HEK293 (cell line): Measurements from ENCODE around the gene USF3.

Experiments
- CTCF ChIA-PET: fragments of 350-600 bp; formaldehyde crosslinking; extraction: SDS; loops from one replicate; lab custom pipeline; 2021; ENCODE audit warnings: antibody characterized with exemption; lab: Yijun Ruan, JAX
- POLR2A ChIA-PET: fragments of 300-600 bp; formaldehyde crosslinking; extraction: SDS; loops from one replicate; lab custom pipeline; 2020; ENCODE audit warnings: antibody characterized with exemption, inconsistent platforms; lab: Yijun Ruan, JAX
- H3K27ac ChIP-seq: fragments of 200-500 bp; sonication (Bioruptor generic); 2 replicates; pipeline ENCODE4 v1.5.1; 2014; ENCODE audit warnings: low read depth, low read length, control low read depth, inconsistent platforms; ENCODE audit errors: extremely low read depth
- H3K36me3 ChIP-seq, 2 experiments: fragments of 200-500 bp in 1 of 2; sonication (Bioruptor generic) in 1 of 2; 1 replicate in 1 of 2; 2 replicates in 1 of 2; pipeline ENCODE4 v1.5.1; 2014 to 2017; ENCODE audit warnings: inconsistent platforms in 2 of 2, low read length in 2 of 2; ENCODE audit not compliant: control insufficient read depth in 2 of 2, insufficient read depth in 1 of 2
- H3K4me1 ChIP-seq: fragments of 200-500 bp; sonication (Bioruptor generic); 2 replicates; pipeline ENCODE4 v1.5.1; 2014; ENCODE audit warnings: mild to moderate bottlenecking, low read length, inconsistent platforms; ENCODE audit not compliant: control insufficient read depth, insufficient read depth
- H3K4me3 ChIP-seq: 2 replicates; pipeline ENCODE4 v1.5.1; 2011; ENCODE audit warnings: low read depth, mild to moderate bottlenecking, control low read depth, low read length, moderate library complexity
- H3K9me3 ChIP-seq: fragments of 200-500 bp; sonication (Bioruptor generic); 2 replicates; pipeline ENCODE4 v1.5.1; 2014; ENCODE audit warnings: low read depth, low read length, inconsistent platforms; ENCODE audit not compliant: control insufficient read depth, insufficient read depth
- GLIS2 ChIP-seq: fragments of 450-650 bp; formaldehyde crosslinking; IDR thresholded peaks from 2 replicates; pipeline ENCODE4 v1.5.1; 2016; ENCODE audit warnings: missing biosample characterization, missing genetic modification characterization
- PBX3 ChIP-seq: sonication (generic); formaldehyde crosslinking; IDR thresholded peaks from 2 replicates; pipeline ENCODE4 v1.8.1; 2022; ENCODE audit warnings: mild to moderate bottlenecking, moderate library complexity, missing genetic modification reagents
- ZNF18 ChIP-seq: fragments of 450-650 bp; formaldehyde crosslinking; IDR thresholded peaks from 2 replicates; pipeline ENCODE4 v1.5.1; 2016; ENCODE audit warnings: missing biosample characterization, missing genetic modification characterization
- ZNF433 ChIP-seq: fragments of 450-650 bp; formaldehyde crosslinking; IDR thresholded peaks from 2 replicates; pipeline ENCODE4 v1.5.1; 2016; ENCODE audit warnings: missing biosample characterization, missing genetic modification characterization, low read depth
- ZNF555 ChIP-seq: fragments of 450-650 bp; formaldehyde crosslinking; conservative IDR thresholded peaks from 2 replicates; pipeline ENCODE4 v1.5.1; 2017; ENCODE audit warnings: missing biosample characterization, mild to moderate bottlenecking, missing genetic modification characterization, inconsistent platforms
- ZNF76 ChIP-seq: fragments of 450-650 bp; formaldehyde crosslinking; IDR thresholded peaks from 2 replicates; pipeline ENCODE4; 2016; ENCODE audit warnings: low read depth, missing biosample characterization, missing genetic modification characterization, borderline replicate concordance
- TF ChIP-seq, protein P1 (sequence below): fragments of 450-650 bp; formaldehyde crosslinking; IDR thresholded peaks from 2 replicates; pipeline ENCODE4 v1.5.1; 2016; ENCODE audit warnings: missing biosample characterization, missing genetic modification characterization
- TF ChIP-seq, protein P2 (sequence below): fragments of 450-650 bp; formaldehyde crosslinking; IDR thresholded peaks from 2 replicates; pipeline ENCODE4 v1.5.1; 2017; ENCODE audit warnings: missing biosample characterization, missing genetic modification characterization
- TF ChIP-seq, protein P3 (sequence below): fragments of 450-650 bp; formaldehyde crosslinking; conservative IDR thresholded peaks from 2 replicates; pipeline ENCODE4 v1.5.1; 2016; ENCODE audit warnings: low read depth, missing biosample characterization, missing genetic modification characterization
- TF ChIP-seq, protein P4 (sequence below): fragments of 450-650 bp; IDR thresholded peaks from 2 replicates; pipeline ENCODE4 v1.5.1; 2018; ENCODE audit warnings: missing biosample characterization, missing genetic modification characterization
- TF ChIP-seq, protein P5 (sequence below): fragments of 450-650 bp; IDR thresholded peaks from 2 replicates; pipeline ENCODE4 v1.5.1; 2018; ENCODE audit warnings: missing biosample characterization, mild to moderate bottlenecking, missing genetic modification characterization

The USF3 gene

GRCh38 chr3:113614402-113614801 lies 82.0 kb downstream of the USF3 start (continued):
- TF ChIP-seq, protein P1, sequence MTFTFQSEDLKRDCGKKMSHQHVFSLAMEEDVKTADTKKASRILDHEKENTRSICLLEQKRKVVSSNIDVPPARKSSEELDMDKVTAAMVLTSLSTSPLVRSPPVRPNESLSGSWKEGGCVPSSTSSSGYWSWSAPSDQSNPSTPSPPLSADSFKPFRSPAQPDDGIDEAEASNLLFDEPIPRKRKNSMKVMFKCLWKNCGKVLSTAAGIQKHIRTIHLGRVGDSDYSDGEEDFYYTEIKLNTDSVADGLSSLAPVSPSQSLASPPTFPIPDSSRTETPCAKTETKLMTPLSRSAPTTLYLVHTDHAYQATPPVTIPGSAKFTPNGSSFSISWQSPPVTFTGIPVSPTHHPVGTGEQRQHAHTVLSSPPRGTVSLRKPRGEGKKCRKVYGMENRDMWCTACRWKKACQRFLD: no peak

DNA sequence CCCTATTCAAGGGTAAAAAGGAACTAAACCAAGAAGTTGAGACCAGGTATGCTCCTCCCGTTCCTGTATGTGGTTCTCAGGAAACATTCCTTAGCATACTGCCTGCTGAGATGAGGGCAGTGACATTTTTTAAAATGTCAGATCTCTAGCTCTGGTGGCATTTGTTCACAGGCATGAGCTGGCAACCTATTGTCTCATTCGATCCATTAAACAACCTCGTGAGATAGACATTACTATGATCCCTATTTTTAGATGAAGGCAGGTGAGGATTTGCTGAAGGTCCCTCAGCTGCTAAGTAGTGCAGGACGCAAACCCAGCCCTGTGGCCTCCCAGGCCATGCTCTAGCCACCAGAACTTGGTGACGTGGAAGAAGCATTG lies 89.2 kb downstream of the USF3 start:
- CTCF ChIA-PET: no interaction called here

More for the DNA sequence above, 89.2 kb downstream of the USF3 start:
- H3K9me3 ChIP-seq: no peaks in the 10 kb centered on the region
- H3K4me1 ChIP-seq: no peaks in the 10 kb centered on the region
- no peaks in the 10 kb centered on the region for H3K36me3 ChIP-seq
- POLR2A ChIA-PET: no interaction called here
- H3K4me3 ChIP-seq: no peak overlapping the region
- H3K27ac ChIP-seq: no peak overlapping the region
- no peak for TF ChIP-seq GLIS2 (tag by site-specific recombination)
- TF ChIP-seq ZNF18 (tag by site-specific recombination): no peak
- no peak for TF ChIP-seq ZNF76
- TF ChIP-seq PBX3 (CRISPR knock-in tag): no peak
- TF ChIP-seq, protein P2, sequence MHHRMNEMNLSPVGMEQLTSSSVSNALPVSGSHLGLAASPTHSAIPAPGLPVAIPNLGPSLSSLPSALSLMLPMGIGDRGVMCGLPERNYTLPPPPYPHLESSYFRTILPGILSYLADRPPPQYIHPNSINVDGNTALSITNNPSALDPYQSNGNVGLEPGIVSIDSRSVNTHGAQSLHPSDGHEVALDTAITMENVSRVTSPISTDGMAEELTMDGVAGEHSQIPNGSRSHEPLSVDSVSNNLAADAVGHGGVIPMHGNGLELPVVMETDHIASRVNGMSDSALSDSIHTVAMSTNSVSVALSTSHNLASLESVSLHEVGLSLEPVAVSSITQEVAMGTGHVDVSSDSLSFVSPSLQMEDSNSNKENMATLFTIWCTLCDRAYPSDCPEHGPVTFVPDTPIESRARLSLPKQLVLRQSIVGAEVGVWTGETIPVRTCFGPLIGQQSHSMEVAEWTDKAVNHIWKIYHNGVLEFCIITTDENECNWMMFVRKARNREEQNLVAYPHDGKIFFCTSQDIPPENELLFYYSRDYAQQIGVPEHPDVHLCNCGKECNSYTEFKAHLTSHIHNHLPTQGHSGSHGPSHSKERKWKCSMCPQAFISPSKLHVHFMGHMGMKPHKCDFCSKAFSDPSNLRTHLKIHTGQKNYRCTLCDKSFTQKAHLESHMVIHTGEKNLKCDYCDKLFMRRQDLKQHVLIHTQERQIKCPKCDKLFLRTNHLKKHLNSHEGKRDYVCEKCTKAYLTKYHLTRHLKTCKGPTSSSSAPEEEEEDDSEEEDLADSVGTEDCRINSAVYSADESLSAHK (tag by site-specific recombination): no peak
- TF ChIP-seq ZNF555: no peak
- TF ChIP-seq ZNF433: no peak
- TF ChIP-seq, protein P3, sequence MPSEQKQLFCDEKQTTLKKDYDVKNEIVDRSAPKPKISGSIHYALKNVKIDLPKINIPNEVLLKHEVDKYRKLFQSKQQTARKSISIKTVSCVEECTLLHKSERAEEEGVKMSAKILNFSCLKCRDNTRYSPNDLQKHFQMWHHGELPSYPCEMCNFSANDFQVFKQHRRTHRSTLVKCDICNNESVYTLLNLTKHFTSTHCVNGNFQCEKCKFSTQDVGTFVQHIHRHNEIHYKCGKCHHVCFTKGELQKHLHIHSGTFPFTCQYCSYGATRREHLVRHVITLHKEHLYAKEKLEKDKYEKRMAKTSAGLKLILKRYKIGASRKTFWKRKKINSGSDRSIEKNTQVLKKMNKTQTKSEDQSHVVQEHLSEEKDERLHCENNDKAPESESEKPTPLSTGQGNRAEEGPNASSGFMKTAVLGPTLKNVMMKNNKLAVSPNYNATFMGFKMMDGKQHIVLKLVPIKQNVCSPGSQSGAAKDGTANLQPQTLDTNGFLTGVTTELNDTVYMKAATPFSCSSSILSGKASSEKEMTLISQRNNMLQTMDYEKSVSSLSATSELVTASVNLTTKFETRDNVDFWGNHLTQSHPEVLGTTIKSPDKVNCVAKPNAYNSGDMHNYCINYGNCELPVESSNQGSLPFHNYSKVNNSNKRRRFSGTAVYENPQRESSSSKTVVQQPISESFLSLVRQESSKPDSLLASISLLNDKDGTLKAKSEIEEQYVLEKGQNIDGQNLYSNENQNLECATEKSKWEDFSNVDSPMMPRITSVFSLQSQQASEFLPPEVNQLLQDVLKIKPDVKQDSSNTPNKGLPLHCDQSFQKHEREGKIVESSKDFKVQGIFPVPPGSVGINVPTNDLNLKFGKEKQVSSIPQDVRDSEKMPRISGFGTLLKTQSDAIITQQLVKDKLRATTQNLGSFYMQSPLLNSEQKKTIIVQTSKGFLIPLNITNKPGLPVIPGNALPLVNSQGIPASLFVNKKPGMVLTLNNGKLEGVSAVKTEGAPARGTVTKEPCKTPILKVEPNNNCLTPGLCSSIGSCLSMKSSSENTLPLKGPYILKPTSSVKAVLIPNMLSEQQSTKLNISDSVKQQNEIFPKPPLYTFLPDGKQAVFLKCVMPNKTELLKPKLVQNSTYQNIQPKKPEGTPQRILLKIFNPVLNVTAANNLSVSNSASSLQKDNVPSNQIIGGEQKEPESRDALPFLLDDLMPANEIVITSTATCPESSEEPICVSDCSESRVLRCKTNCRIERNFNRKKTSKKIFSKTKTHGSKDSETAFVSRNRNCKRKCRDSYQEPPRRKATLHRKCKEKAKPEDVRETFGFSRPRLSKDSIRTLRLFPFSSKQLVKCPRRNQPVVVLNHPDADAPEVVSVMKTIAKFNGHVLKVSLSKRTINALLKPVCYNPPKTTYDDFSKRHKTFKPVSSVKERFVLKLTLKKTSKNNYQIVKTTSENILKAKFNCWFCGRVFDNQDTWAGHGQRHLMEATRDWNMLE (tag by site-specific recombination): no peak
- TF ChIP-seq, protein P4, sequence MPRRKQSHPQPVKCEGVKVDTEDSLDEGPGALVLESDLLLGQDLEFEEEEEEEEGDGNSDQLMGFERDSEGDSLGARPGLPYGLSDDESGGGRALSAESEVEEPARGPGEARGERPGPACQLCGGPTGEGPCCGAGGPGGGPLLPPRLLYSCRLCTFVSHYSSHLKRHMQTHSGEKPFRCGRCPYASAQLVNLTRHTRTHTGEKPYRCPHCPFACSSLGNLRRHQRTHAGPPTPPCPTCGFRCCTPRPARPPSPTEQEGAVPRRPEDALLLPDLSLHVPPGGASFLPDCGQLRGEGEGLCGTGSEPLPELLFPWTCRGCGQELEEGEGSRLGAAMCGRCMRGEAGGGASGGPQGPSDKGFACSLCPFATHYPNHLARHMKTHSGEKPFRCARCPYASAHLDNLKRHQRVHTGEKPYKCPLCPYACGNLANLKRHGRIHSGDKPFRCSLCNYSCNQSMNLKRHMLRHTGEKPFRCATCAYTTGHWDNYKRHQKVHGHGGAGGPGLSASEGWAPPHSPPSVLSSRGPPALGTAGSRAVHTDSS: no peak
- TF ChIP-seq, protein P5, sequence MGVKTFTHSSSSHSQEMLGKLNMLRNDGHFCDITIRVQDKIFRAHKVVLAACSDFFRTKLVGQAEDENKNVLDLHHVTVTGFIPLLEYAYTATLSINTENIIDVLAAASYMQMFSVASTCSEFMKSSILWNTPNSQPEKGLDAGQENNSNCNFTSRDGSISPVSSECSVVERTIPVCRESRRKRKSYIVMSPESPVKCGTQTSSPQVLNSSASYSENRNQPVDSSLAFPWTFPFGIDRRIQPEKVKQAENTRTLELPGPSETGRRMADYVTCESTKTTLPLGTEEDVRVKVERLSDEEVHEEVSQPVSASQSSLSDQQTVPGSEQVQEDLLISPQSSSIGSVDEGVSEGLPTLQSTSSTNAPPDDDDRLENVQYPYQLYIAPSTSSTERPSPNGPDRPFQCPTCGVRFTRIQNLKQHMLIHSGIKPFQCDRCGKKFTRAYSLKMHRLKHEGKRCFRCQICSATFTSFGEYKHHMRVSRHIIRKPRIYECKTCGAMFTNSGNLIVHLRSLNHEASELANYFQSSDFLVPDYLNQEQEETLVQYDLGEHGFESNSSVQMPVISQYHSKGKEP (tag by site-specific recombination): no peak
